H9 (cell line): ENCODE data around the gene DNAJC18. TPM values are rescaled to one million over a fixed set of nuclear protein-coding genes. Genes with fewer than 3 reads are reported as not detected.
A peak's percentile ranks its signal among the peaks of the same experiment; 100 is the strongest.

Source experiments
- DNase-seq: peaks from one replicate; pipeline ENCODE4 v3.0.0-alpha.2; 2017
- H2AFZ ChIP-seq: one replicate; pipeline ENCODE4 v1.6.1; 2013; ENCODE audit warnings: mild to moderate bottlenecking, low read length, control low read depth, moderate library complexity
- H2AK5ac ChIP-seq: 2 replicates; pipeline ENCODE4 v1.6.1; 2013; ENCODE audit warnings: low read length, control low read depth, mixed read lengths; ENCODE audit not compliant: insufficient read length
- H2BK120ac ChIP-seq: one replicate; pipeline ENCODE4 v1.6.1; 2013; ENCODE audit warnings: low read depth, mild to moderate bottlenecking, low read length, control low read depth, inconsistent platforms; ENCODE audit not compliant: poor library complexity, severe bottlenecking
- H2BK12ac ChIP-seq: 2 replicates; pipeline ENCODE4 v1.6.1; 2013; ENCODE audit warnings: low read length, control low read depth, mixed read lengths, low read depth; ENCODE audit not compliant: insufficient read length
- H2BK15ac ChIP-seq: 2 replicates; pipeline ENCODE4 v1.6.1; 2013; ENCODE audit warnings: low read depth, low read length, control low read depth
- H2BK20ac ChIP-seq: one replicate; pipeline ENCODE4 v1.6.1; 2013; ENCODE audit warnings: low read depth, mild to moderate bottlenecking, low read length, control low read depth, inconsistent platforms; ENCODE audit not compliant: poor library complexity, severe bottlenecking
- H2BK5ac ChIP-seq: 2 replicates; pipeline ENCODE4 v1.6.1; 2013; ENCODE audit warnings: low read length, control low read depth, mixed read lengths; ENCODE audit not compliant: insufficient read length
- H3K14ac ChIP-seq: 2 replicates; pipeline ENCODE4 v1.6.1; 2013; ENCODE audit warnings: low read length, control low read depth; ENCODE audit not compliant: insufficient read depth
- H3K18ac ChIP-seq: 2 replicates; pipeline ENCODE4 v1.6.1; 2013; ENCODE audit warnings: low read depth, mild to moderate bottlenecking, mixed read lengths, low read length, control low read depth; ENCODE audit not compliant: insufficient read length
- H3K23ac ChIP-seq: 2 replicates; pipeline ENCODE4 v1.6.1; 2013; ENCODE audit warnings: low read length, control low read depth, mixed read lengths, low read depth; ENCODE audit not compliant: insufficient read length
- H3K23me2 ChIP-seq: 2 replicates; pipeline ENCODE4 v1.6.1; 2013; ENCODE audit warnings: low read depth, mild to moderate bottlenecking, mixed read lengths, low read length, control low read depth; ENCODE audit not compliant: insufficient read length, poor library complexity, severe bottlenecking
- H3K27ac ChIP-seq: 2 replicates; pipeline ENCODE4 v1.5.1; 2013; ENCODE audit warnings: low read length, control low read depth, mixed read lengths, low read depth; ENCODE audit not compliant: insufficient read length
- H3K27me3 ChIP-seq: 2 replicates; pipeline ENCODE4 v1.6.1; 2013; ENCODE audit warnings: low read length, control low read depth, inconsistent platforms; ENCODE audit not compliant: insufficient read depth
- H3K4ac ChIP-seq: 2 replicates; pipeline ENCODE4 v1.6.1; 2013; ENCODE audit warnings: low read depth, mild to moderate bottlenecking, control low read depth, inconsistent platforms, low read length, moderate library complexity
- H3K4me1 ChIP-seq: 2 replicates; pipeline ENCODE4 v1.6.1; 2013; ENCODE audit warnings: low read length, control low read depth, inconsistent platforms; ENCODE audit not compliant: insufficient read depth
- H3K4me2 ChIP-seq: 2 replicates; pipeline ENCODE4 v1.6.1; 2013; ENCODE audit warnings: low read length, control low read depth, mixed read lengths; ENCODE audit not compliant: insufficient read length, insufficient read depth
- H3K56ac ChIP-seq: 2 replicates; pipeline ENCODE4 v1.6.1; 2013; ENCODE audit warnings: low read depth, mild to moderate bottlenecking, mixed read lengths, low read length, control low read depth; ENCODE audit not compliant: insufficient read length
- H3K79me1 ChIP-seq: 2 replicates; pipeline ENCODE4 v1.6.1; 2013; ENCODE audit warnings: low read depth, mild to moderate bottlenecking, moderate library complexity, low read length, control low read depth, inconsistent platforms; ENCODE audit not compliant: insufficient read depth, poor library complexity, severe bottlenecking
- H3K79me2 ChIP-seq: 2 replicates; pipeline ENCODE4 v1.6.1; 2013; ENCODE audit warnings: low read length, control low read depth, inconsistent platforms; ENCODE audit not compliant: insufficient read depth
- H3K9ac ChIP-seq: 2 replicates; pipeline ENCODE4 v1.6.1; 2013; ENCODE audit warnings: low read length, control low read depth, mixed read lengths; ENCODE audit not compliant: insufficient read length; ENCODE audit errors: extremely low read depth
- H3K9me3 ChIP-seq: one replicate; pipeline ENCODE4 v1.6.1; 2013; ENCODE audit warnings: low read depth, low read length, inconsistent platforms; ENCODE audit not compliant: control insufficient read depth
- H3T11ph ChIP-seq: one replicate; pipeline ENCODE4 v1.6.1; 2013; ENCODE audit warnings: mild to moderate bottlenecking, low read length, control low read depth, inconsistent platforms
- H4K20me1 ChIP-seq: one replicate; pipeline ENCODE4 v1.6.1; 2013; ENCODE audit not compliant: control insufficient read depth, insufficient read length, insufficient read depth
- H4K5ac ChIP-seq: 2 replicates; pipeline ENCODE4 v1.6.1; 2013; ENCODE audit warnings: low read depth, mild to moderate bottlenecking, mixed read lengths, low read length, control low read depth; ENCODE audit not compliant: insufficient read length
- H4K8ac ChIP-seq: replicated peaks from 2 replicates; pipeline ENCODE4 v1.6.1; 2013; ENCODE audit warnings: low read length, control low read depth, mixed read lengths, low read depth; ENCODE audit not compliant: insufficient read length
- H4K91ac ChIP-seq: 2 replicates; pipeline ENCODE4 v1.6.1; 2013; ENCODE audit warnings: low read depth, mild to moderate bottlenecking, moderate library complexity, mixed read lengths, low read length, control low read depth; ENCODE audit not compliant: insufficient read length
- H3K27ac Mint-ChIP-seq, 3 experiments: 2 replicates in 2 of 3; 3 replicates in 1 of 3; pipeline ENCODE4 v1.8.0; 2020 to 2021; ENCODE audit warnings: mixed read lengths in 3 of 3, mild to moderate bottlenecking in 1 of 3, moderate library complexity in 1 of 3
- H3K27me3 Mint-ChIP-seq: 2 replicates; pipeline ENCODE4 v1.8.0; 2021; ENCODE audit warnings: low read depth, mild to moderate bottlenecking, moderate library complexity, mixed read lengths
- H3K36me3 Mint-ChIP-seq, 3 experiments: 2 replicates in 2 of 3; 3 replicates in 1 of 3; pipeline ENCODE4 v1.8.0; 2020 to 2021; ENCODE audit warnings: low read depth in 3 of 3, mixed read lengths in 3 of 3; ENCODE audit not compliant: insufficient read depth in 1 of 3
- H3K4me1 Mint-ChIP-seq, 2 experiments: 2 replicates each; pipeline ENCODE4 v1.8.0; 2020; ENCODE audit warnings: mixed read lengths in 2 of 2
- H3K4me3 Mint-ChIP-seq, 2 experiments: 2 replicates in 1 of 2; 3 replicates in 1 of 2; pipeline ENCODE4 v1.8.0; 2020 to 2021; ENCODE audit warnings: mild to moderate bottlenecking in 2 of 2, mixed read lengths in 2 of 2, moderate library complexity in 1 of 2
- H3K9me3 Mint-ChIP-seq, 2 experiments: 2 replicates in 1 of 2; 3 replicates in 1 of 2; pipeline ENCODE4 v1.8.0; 2020; ENCODE audit warnings: mild to moderate bottlenecking in 2 of 2, mixed read lengths in 2 of 2, moderate library complexity in 1 of 2
- WGBS: extraction: QIAGEN DNeasy Blood & Tissue Kit; methylation state at CpG from one replicate; pipeline ENCODE4 v1.1.7; 2013; ENCODE audit warnings: missing lambda C conversion rate, low lambda C conversion rate, mixed read lengths; ENCODE audit not compliant: insufficient read length; ENCODE audit errors: extremely low coverage; 5-methylcytosine and 5-hydroxymethylcytosine counted together
- total RNA-seq: library from RNA; stranded (reverse); gene quantifications from 2 replicates; pipeline ENCODE4 v1.2.1, GENCODE V29; 2021
- TF ChIP-seq, protein P1 (sequence below): fragments of 200-600 bp; sonication (generic); conservative IDR thresholded peaks from 3 replicates; pipeline ENCODE4 v1.8.0; 2021; ENCODE audit warnings: antibody characterized with exemption, mild to moderate bottlenecking

DNAJC18 gene
- total RNA-seq, 1 experiment from 2014 or later, result 26.5 TPM

- Histone ChIP-seq H3K79me1 (no peaks in the 10 kb centered on the region), H3K56ac (no peak overlapping the region), H3K9me3 (no peaks in the 10 kb centered on the region), H3K4me1 (peaks cover 5% of the 10 kb centered on the region; the same call in 1 of the 2 replicates), H2BK20ac (no peak overlapping the region), H3T11ph (no peak overlapping the region), H2AFZ (no peak overlapping the region), H3K23me2 (no peaks in the 10 kb centered on the region), H4K8ac (no peak overlapping the region), H3K23ac (no peak overlapping the region), H3K18ac (peak overlapping the region; percentile 22), H3K14ac (peak overlapping the region; percentile 70), H2BK5ac (no peak overlapping the region), H3K9ac (no peak overlapping the region), H3K79me2 (no peaks in the 10 kb centered on the region), H4K91ac (no peak overlapping the region), H2AK5ac (no peak overlapping the region), H4K20me1 (no peaks in the 10 kb centered on the region), H3K27ac (no peak overlapping the region), H2BK120ac (no peak overlapping the region), H4K5ac (no peak overlapping the region), H2BK15ac (no peak overlapping the region), H3K4ac (no peak overlapping the region), H3K4me2 (no peak overlapping the region), H2BK12ac (no peak overlapping the region), H3K27me3 (no peaks in the 10 kb centered on the region)
- H3K4me1 Mint-ChIP-seq, result peaks cover 48 to 59% of the 10 kb centered on the region in 2 experiments
- H3K36me3 Mint-ChIP-seq, result no peaks in the 10 kb centered on the region
- WGBS, result no CpG with 5 or more reads among the region's 15 CpGs
- DNase-seq, result no peak
- H3K9me3 Mint-ChIP-seq, result no peaks in the 10 kb centered on the region; a peak in 1 of 5 replicates
- H3K27ac Mint-ChIP-seq, result peak overlapping the region; percentile 52 to 95 (median 93); a peak in 6 of 7 replicates
- TF ChIP-seq, protein P1, sequence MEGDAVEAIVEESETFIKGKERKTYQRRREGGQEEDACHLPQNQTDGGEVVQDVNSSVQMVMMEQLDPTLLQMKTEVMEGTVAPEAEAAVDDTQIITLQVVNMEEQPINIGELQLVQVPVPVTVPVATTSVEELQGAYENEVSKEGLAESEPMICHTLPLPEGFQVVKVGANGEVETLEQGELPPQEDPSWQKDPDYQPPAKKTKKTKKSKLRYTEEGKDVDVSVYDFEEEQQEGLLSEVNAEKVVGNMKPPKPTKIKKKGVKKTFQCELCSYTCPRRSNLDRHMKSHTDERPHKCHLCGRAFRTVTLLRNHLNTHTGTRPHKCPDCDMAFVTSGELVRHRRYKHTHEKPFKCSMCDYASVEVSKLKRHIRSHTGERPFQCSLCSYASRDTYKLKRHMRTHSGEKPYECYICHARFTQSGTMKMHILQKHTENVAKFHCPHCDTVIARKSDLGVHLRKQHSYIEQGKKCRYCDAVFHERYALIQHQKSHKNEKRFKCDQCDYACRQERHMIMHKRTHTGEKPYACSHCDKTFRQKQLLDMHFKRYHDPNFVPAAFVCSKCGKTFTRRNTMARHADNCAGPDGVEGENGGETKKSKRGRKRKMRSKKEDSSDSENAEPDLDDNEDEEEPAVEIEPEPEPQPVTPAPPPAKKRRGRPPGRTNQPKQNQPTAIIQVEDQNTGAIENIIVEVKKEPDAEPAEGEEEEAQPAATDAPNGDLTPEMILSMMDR, result no peak
- H3K4me3 Mint-ChIP-seq, result no peak overlapping the region; a peak in 1 of 5 replicates
- H3K27me3 Mint-ChIP-seq, result peaks cover 7% of the 10 kb centered on the region
These were observed 33.2 kb upstream of the DNAJC18 start for GRCh38 chr5:139472386-139473030.
